Urinary bladder (tissue), 4 donors: ENCODE data around the gene OVCH1. TPM values are rescaled to one million over a fixed set of nuclear protein-coding genes. Genes with fewer than 3 reads are reported as not detected.
"Not testable (repeated sequence)": the region's sequence is repeated elsewhere in the genome, so short reads cannot be mapped to it uniquely, and the experiment has no call there.

Experiments used
- DNase-seq: peaks from one replicate; pipeline ENCODE4 v3.0.0-alpha.2; 2015; ENCODE audit errors: extremely low spot score
- H3K27ac ChIP-seq: one replicate; pipeline ENCODE4 v1.5.1; 2013; ENCODE audit warnings: low read depth, mild to moderate bottlenecking, moderate library complexity
- H3K36me3 ChIP-seq: one replicate; pipeline ENCODE4 v1.6.1; 2013; ENCODE audit warnings: mild to moderate bottlenecking, moderate library complexity; ENCODE audit not compliant: insufficient read depth
- H3K4me1 ChIP-seq: one replicate; pipeline ENCODE4 v1.6.1; 2013; ENCODE audit warnings: mild to moderate bottlenecking, moderate library complexity; ENCODE audit not compliant: insufficient read depth
- H3K4me3 ChIP-seq: one replicate; pipeline ENCODE4 v1.5.1; 2013; ENCODE audit warnings: low read depth, low read length
- whole genome bisulfite sequencing: extraction: QIAGEN DNeasy Blood & Tissue Kit; methylation state at CpG from one replicate; pipeline ENCODE4 v1.1.7; 2013; 5-methylcytosine and 5-hydroxymethylcytosine counted together
- polyA plus RNA-seq: library from polyadenylated mRNA; stranded (reverse); fragments of 200-250 nt; gene quantifications from one replicate; pipeline ENCODE4 v1.2.3, GENCODE V29; 2013
- total RNA-seq: library from RNA; depleted of rRNA; stranded (reverse); fragments of >200 nt; gene quantifications from one replicate; pipeline ENCODE4 v1.2.3, GENCODE V29; 2014
- donor health status: healthy with polysubstance abuse.
- donor health status: healthy.

The OVCH1 gene
- total and polyA plus RNA-seq, 2 donors = 0.05 to 0.37 TPM

- H3K36me3 ChIP-seq = no peaks in the 10 kb centered on the region
- no peaks in the 10 kb centered on the region for H3K4me1 ChIP-seq
- no peak for DNase-seq
- no peak overlapping the region for H3K4me3 ChIP-seq
- H3K27ac ChIP-seq = no peak overlapping the region
These were observed 80.7 kb downstream of the OVCH1 start for GRCh38 chr12:29416748-29417147.

DNA sequence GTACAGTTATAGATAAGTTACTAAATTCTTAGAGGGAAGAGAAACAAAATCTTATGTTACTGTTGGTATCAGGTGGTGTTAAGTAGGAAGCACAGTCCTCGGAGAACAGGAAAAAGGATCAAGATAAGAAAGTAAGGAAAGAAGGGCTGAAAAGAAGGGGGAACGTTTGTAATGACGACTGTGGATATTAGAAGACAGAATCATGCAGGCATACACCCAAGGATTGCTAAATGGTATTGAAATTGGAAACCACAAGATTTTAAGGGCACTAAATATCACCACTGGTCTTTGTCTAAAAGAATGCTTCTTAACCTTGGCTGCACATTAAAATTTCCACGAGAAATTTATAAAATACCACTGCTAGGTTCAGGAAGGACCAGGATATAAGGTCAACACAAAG, 82.4 kb downstream of the OVCH1 start:
- 35% methylated on average over 4 of the region's 4 CpGs for WGBS
- no peak for DNase-seq

DNA sequence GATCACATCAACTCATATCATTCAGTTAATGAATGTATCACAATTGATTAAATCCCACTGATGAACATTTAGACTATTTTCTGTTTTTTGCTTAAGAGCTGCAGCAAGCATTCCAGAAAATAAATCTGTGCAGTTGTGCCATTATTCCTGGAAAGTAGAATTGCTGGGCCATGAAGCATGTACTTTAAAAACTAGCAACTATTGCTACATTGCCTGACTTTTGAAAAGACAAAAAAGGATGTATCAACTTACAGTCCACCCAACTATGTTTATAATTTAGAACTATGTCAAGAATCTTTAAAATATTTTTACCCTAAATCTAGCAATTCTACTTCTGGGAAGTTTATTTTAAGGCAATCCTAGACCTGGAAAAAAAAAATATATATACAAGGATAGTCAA, 83.1 kb downstream of the OVCH1 start:
- no peak for DNase-seq
- Histone ChIP-seq H3K36me3 (no peaks in the 10 kb centered on the region), H3K4me3 (no peak overlapping the region), H3K4me1 (no peaks in the 10 kb centered on the region), H3K27ac (no peak overlapping the region)

More for the DNA sequence above, 82.4 kb downstream of the OVCH1 start:
- no peaks in the 10 kb centered on the region for H3K4me1 ChIP-seq
- no peaks in the 10 kb centered on the region for H3K36me3 ChIP-seq
- no peak overlapping the region for H3K27ac ChIP-seq
- H3K4me3 ChIP-seq = no peak overlapping the region

- Histone ChIP-seq H3K27ac (no peak overlapping the region), H3K36me3 (no peaks in the 10 kb centered on the region), H3K4me3 (no peak overlapping the region), H3K4me1 (no peaks in the 10 kb centered on the region)
- WGBS = 54% methylated on average over 4 of the region's 4 CpGs
- no peak for DNase-seq
These were observed 91.9 kb downstream of the OVCH1 start for GRCh38 chr12:29405561-29405960.

DNA sequence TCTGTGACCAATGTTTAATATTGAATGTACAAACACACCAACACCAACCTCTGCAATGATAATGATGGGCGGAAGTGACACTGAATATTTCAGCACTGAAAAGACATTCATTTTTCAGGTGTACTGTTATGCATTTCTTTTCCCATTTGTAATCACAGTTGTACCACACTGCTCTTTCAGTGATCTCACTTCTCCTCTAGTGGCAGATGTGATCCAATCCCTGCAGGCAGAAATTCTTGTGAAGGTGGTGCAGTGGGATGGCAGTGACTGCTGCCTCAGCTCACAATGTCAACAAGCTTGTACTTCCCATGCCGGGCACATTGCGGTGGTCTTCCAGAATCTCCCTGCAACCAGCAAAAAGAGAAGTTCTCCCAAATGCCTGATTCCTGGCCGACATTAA, 93.5 kb downstream of the OVCH1 start:
- Histone ChIP-seq H3K27ac (no peak overlapping the region), H3K36me3 (no peaks in the 10 kb centered on the region), H3K4me1 (no peaks in the 10 kb centered on the region), H3K4me3 (no peak overlapping the region)
- no peak for DNase-seq
- WGBS = 74% methylated on average over 4 of the region's 4 CpGs

DNA sequence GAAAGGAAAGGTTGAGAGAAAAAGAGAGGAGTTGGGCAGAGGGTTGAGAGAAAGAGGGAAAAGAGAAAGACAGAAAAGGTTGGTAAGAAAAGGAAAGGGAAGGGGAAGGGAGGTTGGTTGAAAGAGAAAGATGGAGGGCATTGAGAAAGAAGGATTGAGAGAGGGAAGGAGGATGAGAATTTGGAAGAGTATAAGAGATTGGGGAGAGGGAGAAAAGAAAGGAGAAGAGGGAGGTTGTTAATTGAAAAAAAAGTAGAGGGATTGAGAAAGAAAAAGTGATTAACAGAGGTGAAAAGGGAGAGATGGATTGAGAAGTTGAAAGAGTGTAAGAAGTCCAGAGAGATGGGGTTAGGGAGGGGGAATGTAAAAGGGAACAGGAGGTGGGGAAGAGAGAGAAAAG, 95.0 kb downstream of the OVCH1 start:
- Histone ChIP-seq H3K4me3 (no peak overlapping the region), H3K36me3 (no peaks in the 10 kb centered on the region), H3K4me1 (no peaks in the 10 kb centered on the region), H3K27ac (no peak overlapping the region)
- DNase-seq = no peak

- no peak overlapping the region for H3K4me3 ChIP-seq
- H3K36me3 ChIP-seq = no peaks in the 10 kb centered on the region
- WGBS = 92% methylated on average over 1 of the region's 1 CpG
- no peak overlapping the region for H3K27ac ChIP-seq
- H3K4me1 ChIP-seq = no peaks in the 10 kb centered on the region
- no peak for DNase-seq
These were observed 99.0 kb downstream of the OVCH1 start for GRCh38 chr12:29398495-29398894.

DNA sequence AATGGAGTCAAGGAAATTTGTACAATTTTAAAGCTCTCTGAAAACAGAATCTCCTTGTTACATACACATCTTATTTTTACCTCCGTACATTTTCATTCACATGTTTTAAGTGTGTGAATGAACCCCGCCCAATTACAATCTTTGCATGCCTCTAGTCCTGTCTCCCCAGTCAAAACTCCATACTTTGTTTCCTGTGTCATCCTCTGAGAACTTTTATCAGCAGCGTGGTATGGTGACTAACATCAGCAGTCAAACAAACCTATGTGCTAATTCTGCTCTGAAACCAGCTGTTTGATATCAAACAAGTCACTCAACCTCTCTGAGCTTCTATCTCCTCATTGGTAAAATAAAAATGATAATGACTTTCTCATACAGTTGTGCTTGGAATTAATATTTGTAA, 100.7 kb downstream of the OVCH1 start:
- 65% methylated on average over 3 of the region's 3 CpGs for WGBS
- Histone ChIP-seq H3K4me1 (no peaks in the 10 kb centered on the region), H3K4me3 (no peak overlapping the region), H3K27ac (no peak overlapping the region), H3K36me3 (no peaks in the 10 kb centered on the region)
- DNase-seq = no peak

- Histone ChIP-seq H3K36me3 (no peaks in the 10 kb centered on the region), H3K27ac (no peak overlapping the region)
- 65% methylated on average over 1 of the region's 1 CpG for WGBS
These were observed 102.1 kb downstream of the OVCH1 start for GRCh38 chr12:29395356-29395755.

DNA sequence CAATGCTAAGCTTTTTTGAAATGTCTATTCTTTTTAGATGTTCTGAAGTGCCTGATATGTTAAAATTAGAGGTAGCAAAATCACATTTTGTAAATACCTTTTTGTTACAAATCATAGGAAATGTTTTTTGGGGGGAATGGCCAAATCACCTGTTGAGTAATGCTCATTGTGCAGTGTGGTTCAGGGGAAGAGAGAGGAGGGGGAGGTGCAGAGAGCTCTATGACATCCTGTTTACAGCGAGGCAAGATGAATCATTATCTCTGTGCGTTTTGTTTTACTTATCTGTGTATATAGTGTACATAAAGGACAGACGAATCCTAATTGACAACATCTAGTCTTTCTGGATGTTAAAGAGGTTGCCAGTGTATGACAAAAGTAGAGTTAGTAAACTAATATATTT, 107.1 kb downstream of the OVCH1 start:
- not testable (repeated sequence) for H3K27ac ChIP-seq, H3K4me3 ChIP-seq, H3K4me1 ChIP-seq, DNase-seq, H3K36me3 ChIP-seq
- 23% methylated on average over 3 of the region's 3 CpGs for WGBS

More at GRCh38 chr12:29395356-29395755, 102.1 kb downstream of the OVCH1 start:
- Histone ChIP-seq H3K4me1 (no peaks in the 10 kb centered on the region), H3K4me3 (no peak overlapping the region)
- DNase-seq = no peak

DNA sequence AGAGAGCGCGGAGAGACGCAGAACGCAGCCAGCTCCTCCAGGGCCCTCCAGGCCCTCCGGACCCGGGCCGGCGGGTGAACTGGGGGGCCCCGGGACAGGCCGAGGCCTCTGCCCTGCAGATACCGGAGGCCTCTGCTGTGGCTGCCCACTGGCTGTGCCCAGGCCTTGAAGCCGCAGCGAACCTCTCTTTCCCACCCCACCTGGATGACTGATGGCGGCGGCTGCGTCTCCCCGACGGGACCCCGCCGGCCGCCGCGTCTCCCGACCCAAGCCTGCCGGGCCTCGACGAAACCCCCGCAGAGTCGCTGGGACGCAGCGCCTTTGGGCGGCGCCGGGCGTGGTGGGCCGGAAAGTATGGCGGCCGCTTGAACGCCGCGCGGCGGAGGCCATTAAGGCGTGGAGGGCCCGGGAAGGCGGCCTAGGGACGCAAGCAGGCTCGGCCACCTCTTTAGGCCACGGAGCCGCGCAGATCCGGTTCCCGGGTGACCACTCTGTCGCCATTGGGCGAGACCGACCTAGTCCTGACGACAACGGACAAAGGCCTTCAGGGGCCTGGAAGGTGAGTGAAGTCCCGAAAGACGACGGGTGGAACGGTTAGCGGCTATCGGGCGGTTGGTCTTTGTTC, 108.1 kb downstream of the OVCH1 start:
- Histone ChIP-seq H3K4me1 (no peaks in the 10 kb centered on the region), H3K27ac (no peak overlapping the region), H3K4me3 (no peak overlapping the region), H3K36me3 (no peaks in the 10 kb centered on the region)
- no peak for DNase-seq
- 95% methylated on average over 65 of the region's 65 CpGs for WGBS

GRCh38 chr12:29386084-29386680, 111.3 kb downstream of the OVCH1 start:
- not testable (repeated sequence) for DNase-seq, H3K4me1 ChIP-seq, H3K4me3 ChIP-seq, H3K36me3 ChIP-seq, H3K27ac ChIP-seq
- 96% methylated on average over 35 of the region's 36 CpGs for WGBS

GRCh38 chr12:29385194-29385593, 112.3 kb downstream of the OVCH1 start:
- DNase-seq, H3K36me3 ChIP-seq, H3K27ac ChIP-seq, H3K4me1 ChIP-seq, H3K4me3 ChIP-seq: not testable (repeated sequence)
- 94% methylated on average over 17 of the region's 17 CpGs for WGBS

DNA sequence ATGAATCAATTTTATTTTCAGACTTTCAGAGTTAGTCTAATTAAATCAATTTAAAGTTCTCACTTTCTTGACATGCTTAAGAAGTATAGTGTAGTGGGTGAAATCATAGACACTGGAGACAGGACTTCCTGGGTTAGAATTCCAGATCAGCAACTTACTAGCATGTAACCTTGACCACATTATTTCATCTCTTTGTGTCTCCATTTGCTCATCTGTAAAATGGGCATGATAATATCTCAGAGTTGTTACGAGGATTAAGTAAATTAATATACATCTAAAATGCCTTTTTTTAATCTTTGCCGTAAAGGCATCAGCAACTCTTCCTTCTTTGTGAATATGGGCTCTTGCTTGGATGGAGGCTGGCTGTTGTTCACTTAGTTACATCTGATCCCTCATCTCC, 115.2 kb downstream of the OVCH1 start:
- Histone ChIP-seq H3K27ac (no peak overlapping the region), H3K4me1 (no peaks in the 10 kb centered on the region), H3K4me3 (no peak overlapping the region), H3K36me3 (no peaks in the 10 kb centered on the region)
- WGBS = 98% methylated on average over 2 of the region's 2 CpGs
- DNase-seq = no peak
